Activated CD8-positive, alpha-beta memory T cell treated with anti-CD3 and anti-CD28 coated beads, Interleukin-2, amount 50 U/mL, for 24 hours (primary cell): Measurements from ENCODE around the gene HLA-DMA.
"Not testable (repeated sequence)": the region's sequence is repeated elsewhere in the genome, so short reads cannot be mapped to it uniquely, and the experiment has no call there.

Experiments used
- DNase-seq: peaks from one replicate; pipeline ENCODE4 v3.0.0-alpha.2; 2020; ENCODE audit errors: extremely low read depth

Gene HLA-DMA

GRCh38 chr6:32954986-32955802, 2.3 kb upstream of the HLA-DMA start:
- DNase-seq: no peak

GRCh38 chr6:32954267-32954666, 1.4 kb upstream of the HLA-DMA start:
- DNase-seq: no peak

- DNase-seq: no peak
Observed at GRCh38 chr6:32953775-32954174, 878 bp upstream of the HLA-DMA start.

GRCh38 chr6:32950449-32950848, 2.4 kb downstream of the HLA-DMA start:
- DNase-seq: no peak

GRCh38 chr6:32950010-32950409, 2.9 kb downstream of the HLA-DMA start:
- DNase-seq: no peak

GRCh38 chr6:32949113-32949512, 3.8 kb downstream of the HLA-DMA start:
- no peak for DNase-seq

- DNase-seq: no peak
Observed at GRCh38 chr6:32947552-32948465, 5.1 kb downstream of the HLA-DMA start.

- no peak for DNase-seq
Observed at GRCh38 chr6:32946893-32947292, 6.0 kb downstream of the HLA-DMA start.

- no peak for DNase-seq
Observed at GRCh38 chr6:32945953-32946352, 6.9 kb downstream of the HLA-DMA start.

- DNase-seq: no peak
Observed at GRCh38 chr6:32945108-32945760, 7.7 kb downstream of the HLA-DMA start.

- no peak for DNase-seq
Observed at GRCh38 chr6:32943864-32944649, 8.8 kb downstream of the HLA-DMA start.

GRCh38 chr6:32942555-32943123, 10.3 kb downstream of the HLA-DMA start:
- DNase-seq: not testable (repeated sequence)

GRCh38 chr6:32941214-32941768, 11.6 kb downstream of the HLA-DMA start:
- DNase-seq: no peak

GRCh38 chr6:32940656-32941213, 12.2 kb downstream of the HLA-DMA start, which contains the start of gene HLA-DMB:
Gene HLA-DMB, minus strand, starts transcription at chr6:32941028. Its CDS starts 221 bp downstream, at chr6:32940807.
- no peak for DNase-seq

GRCh38 chr6:32938494-32938893, 14.4 kb downstream of the HLA-DMA start:
- no peak for DNase-seq

- DNase-seq: no peak
Observed at GRCh38 chr6:32937230-32937633, 15.7 kb downstream of the HLA-DMA start.

- no peak for DNase-seq
Observed at GRCh38 chr6:32936239-32937152, 16.4 kb downstream of the HLA-DMA start.

- DNase-seq: no peak
Observed at GRCh38 chr6:32935551-32936238, 17.2 kb downstream of the HLA-DMA start.

- DNase-seq: peak; percentile 66
Observed at GRCh38 chr6:32933661-32934085, 19.2 kb downstream of the HLA-DMA start.
